DND-41 (cell line): Measurements from ENCODE around the gene TNFSF12.
"Not testable (repeated sequence)": the region's sequence is repeated elsewhere in the genome, so short reads cannot be mapped to it uniquely, and the experiment has no call there.

Experiments used
- ATAC-seq: fragments of 200-7000 bp; cut with Tn5 transposase; 3 replicates; pipeline ENCODE4 v1.9.1; 2021; ENCODE audit warnings: low read depth; ENCODE audit not compliant: insufficient read depth
- DNase-seq: peaks from one replicate; pipeline ENCODE4 v3.0.0-alpha.2; 2020
- H2AFZ ChIP-seq: 2 replicates; pipeline ENCODE4 v1.6.0; 2012; ENCODE audit warnings: low read depth, low read length
- H3K27ac ChIP-seq: 2 replicates; pipeline ENCODE4 v1.5.1; 2012; ENCODE audit warnings: low read length, inconsistent platforms
- H3K27me3 ChIP-seq: fragments of 200-600 bp; sonication (generic); 2 replicates; pipeline ENCODE4 v1.6.0; 2012; ENCODE audit warnings: low read length, mild to moderate bottlenecking, inconsistent platforms; ENCODE audit not compliant: insufficient read depth, poor library complexity
- H3K36me3 ChIP-seq: 2 replicates; pipeline ENCODE4 v1.5.1; 2012; ENCODE audit warnings: low read length, inconsistent platforms; ENCODE audit not compliant: insufficient read depth
- H3K4me1 ChIP-seq: 2 replicates; pipeline ENCODE4 v1.5.1; 2012; ENCODE audit warnings: mild to moderate bottlenecking, low read length; ENCODE audit not compliant: insufficient read depth
- H3K4me2 ChIP-seq: 2 replicates; pipeline ENCODE4 v1.6.0; 2012; ENCODE audit warnings: mild to moderate bottlenecking, moderate library complexity, low read length, inconsistent platforms; ENCODE audit not compliant: insufficient read depth
- H3K4me3 ChIP-seq, 2 experiments: fragments of 200-600 bp in 1 of 2; shearing (Covaris generic) in 1 of 2; 2 replicates each; pipeline ENCODE4 v1.5.1; 2012 to 2016; ENCODE audit warnings: inconsistent platforms in 2 of 2, low read length in 2 of 2, mild to moderate bottlenecking in 2 of 2, low read depth in 1 of 2, moderate library complexity in 1 of 2
- H3K79me2 ChIP-seq: 2 replicates; pipeline ENCODE4 v1.6.0; 2012; ENCODE audit warnings: low read length, inconsistent platforms; ENCODE audit not compliant: insufficient read depth
- H3K9ac ChIP-seq: 2 replicates; pipeline ENCODE4 v1.6.0; 2012; ENCODE audit warnings: low read depth, mild to moderate bottlenecking, inconsistent platforms, low read length, moderate library complexity
- H3K9me3 ChIP-seq: 2 replicates; pipeline ENCODE4 v1.5.1; 2012; ENCODE audit warnings: low read length, moderate library complexity, mild to moderate bottlenecking, inconsistent platforms; ENCODE audit not compliant: insufficient read depth, severe bottlenecking
- H4K20me1 ChIP-seq: 2 replicates; pipeline ENCODE4 v1.6.0; 2012; ENCODE audit warnings: low read length; ENCODE audit not compliant: insufficient read depth
- EZH2 ChIP-seq: IDR thresholded peaks from 3 replicates; pipeline ENCODE4 v1.6.1; 2012; ENCODE audit warnings: borderline replicate concordance, low read depth, mild to moderate bottlenecking, moderate library complexity, low read length, inconsistent platforms; ENCODE audit not compliant: severe bottlenecking
- TF ChIP-seq, protein P1 (sequence below): IDR thresholded peaks from 2 replicates; pipeline ENCODE4 v1.5.1; 2012; ENCODE audit warnings: borderline replicate concordance, low read length, moderate library complexity, mild to moderate bottlenecking; ENCODE audit not compliant: poor library complexity, severe bottlenecking; ENCODE audit errors: extremely low read depth

The TNFSF12 gene

GRCh38 chr17:7591596-7591995 lies 42.7 kb downstream of the TNFSF12 start:
- ATAC-seq (no peak), DNase-seq (no peak)
- no peaks in the 10 kb centered on the region for H3K27me3 ChIP-seq
- 0 out of 2 replicates have a peak, but pooled peaks cover 3% of the 10 kb centered on the region for H4K20me1 ChIP-seq
- no peak overlapping the region for H2AFZ ChIP-seq
- no peaks in the 10 kb centered on the region for H3K4me1 ChIP-seq
- peaks cover 97% of the 10 kb centered on the region for H3K36me3 ChIP-seq
- peaks cover 3% of the 10 kb centered on the region; the same call in 1 of the 2 replicates for H3K79me2 ChIP-seq
- no peak for TF ChIP-seq EZH2
- TF ChIP-seq, protein P1, sequence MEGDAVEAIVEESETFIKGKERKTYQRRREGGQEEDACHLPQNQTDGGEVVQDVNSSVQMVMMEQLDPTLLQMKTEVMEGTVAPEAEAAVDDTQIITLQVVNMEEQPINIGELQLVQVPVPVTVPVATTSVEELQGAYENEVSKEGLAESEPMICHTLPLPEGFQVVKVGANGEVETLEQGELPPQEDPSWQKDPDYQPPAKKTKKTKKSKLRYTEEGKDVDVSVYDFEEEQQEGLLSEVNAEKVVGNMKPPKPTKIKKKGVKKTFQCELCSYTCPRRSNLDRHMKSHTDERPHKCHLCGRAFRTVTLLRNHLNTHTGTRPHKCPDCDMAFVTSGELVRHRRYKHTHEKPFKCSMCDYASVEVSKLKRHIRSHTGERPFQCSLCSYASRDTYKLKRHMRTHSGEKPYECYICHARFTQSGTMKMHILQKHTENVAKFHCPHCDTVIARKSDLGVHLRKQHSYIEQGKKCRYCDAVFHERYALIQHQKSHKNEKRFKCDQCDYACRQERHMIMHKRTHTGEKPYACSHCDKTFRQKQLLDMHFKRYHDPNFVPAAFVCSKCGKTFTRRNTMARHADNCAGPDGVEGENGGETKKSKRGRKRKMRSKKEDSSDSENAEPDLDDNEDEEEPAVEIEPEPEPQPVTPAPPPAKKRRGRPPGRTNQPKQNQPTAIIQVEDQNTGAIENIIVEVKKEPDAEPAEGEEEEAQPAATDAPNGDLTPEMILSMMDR, result no peak
- no peak overlapping the region for H3K9ac ChIP-seq
- no peak overlapping the region for H3K27ac ChIP-seq
- no peak overlapping the region for H3K4me3 ChIP-seq
- no peaks in the 10 kb centered on the region for H3K9me3 ChIP-seq
- H3K4me2 ChIP-seq, result no peak overlapping the region

DNA sequence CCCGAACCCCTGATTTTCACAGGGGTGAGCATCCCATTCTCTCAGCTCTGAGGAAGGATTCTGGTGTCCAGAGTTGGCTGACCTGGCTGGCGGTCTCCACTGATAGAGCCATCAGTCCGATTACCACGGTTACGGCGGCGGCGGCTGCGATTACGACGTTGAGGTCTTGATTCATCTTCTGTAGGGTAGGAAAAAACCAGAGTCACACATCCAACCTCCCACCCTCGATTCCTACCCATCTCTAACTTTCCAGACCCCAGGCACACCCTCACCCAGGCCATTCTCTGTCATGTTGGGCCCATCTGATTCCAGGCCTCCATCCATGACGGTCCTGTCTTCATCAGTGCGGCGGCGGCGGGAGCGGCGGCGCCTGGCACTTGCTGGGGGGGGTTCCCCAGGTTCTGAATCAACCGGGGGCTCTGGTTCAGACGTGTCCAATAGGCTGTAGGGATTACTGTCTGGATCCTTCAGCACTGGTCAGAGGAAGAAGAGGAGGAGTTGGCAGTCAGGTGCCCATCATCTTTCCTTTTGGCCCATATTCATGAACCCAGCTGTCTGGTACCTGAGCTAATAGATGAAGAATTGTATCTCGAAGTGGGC lies 43.7 kb downstream of the TNFSF12 start:
- H3K4me2 ChIP-seq, result no peak overlapping the region
- H3K4me3 ChIP-seq, result no peak overlapping the region
- H2AFZ ChIP-seq, result no peak overlapping the region
- H3K9me3 ChIP-seq, result no peaks in the 10 kb centered on the region
- DNase-seq (no peak), ATAC-seq (no peak)
- no peak overlapping the region for H3K27ac ChIP-seq
- no peak overlapping the region for H3K9ac ChIP-seq
- H3K79me2 ChIP-seq, result 0 out of 2 replicates have a peak, but pooled peaks cover 1% of the 10 kb centered on the region
- H3K4me1 ChIP-seq, result no peaks in the 10 kb centered on the region
- no peaks in the 10 kb centered on the region for H3K27me3 ChIP-seq
- TF ChIP-seq, protein P1, result no peak
- TF ChIP-seq EZH2, result no peak
- 0 out of 2 replicates have a peak, but pooled peaks cover 3% of the 10 kb centered on the region for H4K20me1 ChIP-seq
- H3K36me3 ChIP-seq, result peaks cover 97% of the 10 kb centered on the region

DNA sequence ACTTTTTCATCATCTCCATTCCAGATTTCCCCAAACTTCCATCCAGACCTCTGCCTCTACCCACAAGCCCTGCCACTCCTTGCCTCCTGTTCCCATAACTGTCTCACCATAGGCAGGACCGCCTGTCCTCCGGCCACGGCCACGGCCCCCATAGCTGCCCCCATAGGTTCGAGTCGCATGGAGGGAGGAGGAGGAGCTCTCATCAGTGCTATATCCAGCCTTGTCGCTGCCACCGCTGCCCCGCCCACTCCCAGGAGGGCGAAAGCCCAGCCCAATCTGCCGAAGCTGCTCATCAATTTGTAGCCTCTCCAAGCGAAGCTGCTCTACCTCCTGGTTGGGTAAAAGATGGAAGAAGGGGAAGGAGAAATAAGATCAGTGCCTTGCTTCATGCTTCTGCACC lies 44.4 kb downstream of the TNFSF12 start:
- no peak for DNase-seq
- ATAC-seq, result no peak
- Histone ChIP-seq H3K36me3 (peaks cover 91% of the 10 kb centered on the region), H3K9ac (no peak overlapping the region), H3K27ac (no peak overlapping the region), H4K20me1 (0 out of 2 replicates have a peak, but pooled peaks cover 3% of the 10 kb centered on the region), H3K4me2 (no peak overlapping the region), H3K79me2 (0 out of 2 replicates have a peak, but pooled peaks cover 1% of the 10 kb centered on the region), H3K27me3 (no peaks in the 10 kb centered on the region), H2AFZ (no peak overlapping the region), H3K9me3 (no peaks in the 10 kb centered on the region), H3K4me1 (no peaks in the 10 kb centered on the region), H3K4me3 (no peak overlapping the region)
- TF ChIP-seq EZH2, result no peak

GRCh38 chr17:7597561-7597960 lies 48.7 kb downstream of the TNFSF12 start:
- not testable (repeated sequence) for H2AFZ ChIP-seq, H3K27ac ChIP-seq, H3K79me2 ChIP-seq, H3K27me3 ChIP-seq, H3K4me2 ChIP-seq, DNase-seq, ATAC-seq, H3K4me3 ChIP-seq, H3K4me1 ChIP-seq, H3K9me3 ChIP-seq, H3K9ac ChIP-seq, H4K20me1 ChIP-seq
- H3K36me3 ChIP-seq, result peaks cover 88% of the 10 kb centered on the region
